Neural crest cell (in vitro differentiated cells): ENCODE measurements around the gene WASF2. TPM values are rescaled to one million over a fixed set of nuclear protein-coding genes. Genes with fewer than 3 reads are reported as not detected.

ENCODE experiments used
- DNase-seq: peaks from one replicate; pipeline ENCODE4 v3.0.0; 2021; ENCODE audit warnings: low read depth, mixed read lengths, low spot score
- H3K27ac Mint-ChIP-seq: one replicate; pipeline ENCODE4 v1.8.0; 2021; ENCODE audit warnings: mild to moderate bottlenecking, mixed read lengths; ENCODE audit not compliant: unreplicated experiment
- H3K27me3 Mint-ChIP-seq: 2 replicates; pipeline ENCODE4 v1.8.0; 2021; ENCODE audit warnings: low read depth, mild to moderate bottlenecking, mixed read lengths
- H3K36me3 Mint-ChIP-seq: 2 replicates; pipeline ENCODE4 v1.8.0; 2021; ENCODE audit warnings: low read depth, mild to moderate bottlenecking, mixed read lengths
- H3K4me1 Mint-ChIP-seq: 2 replicates; pipeline ENCODE4 v1.8.0; 2021; ENCODE audit warnings: mixed read lengths
- H3K4me3 Mint-ChIP-seq: one replicate; pipeline ENCODE4 v1.8.0; 2021; ENCODE audit warnings: mild to moderate bottlenecking, mixed read lengths
- H3K9me3 Mint-ChIP-seq: 2 replicates; pipeline ENCODE4 v1.8.0; 2021; ENCODE audit warnings: mixed read lengths
- CTCF ChIP-seq: fragments of 200-600 bp; sonication (generic); conservative IDR thresholded peaks from 2 replicates; pipeline ENCODE4 v1.5.0; 2021; ENCODE audit warnings: antibody characterized with exemption, mild to moderate bottlenecking
- total RNA-seq: library from RNA; stranded (reverse); gene quantifications from 2 replicates; pipeline ENCODE4 v1.2.1, GENCODE V29; 2021

The WASF2 gene
- total RNA-seq, 1 donor from 2014 or later, result 81.9 TPM

GRCh38 chr1:27448982-27449381, 41.0 kb downstream of the WASF2 start:
- Mint-ChIP-seq H3K4me1 (peaks cover 36% of the 10 kb centered on the region), H3K36me3 (no peaks in the 10 kb centered on the region), H3K27ac (no peak overlapping the region), H3K27me3 (peaks cover 50% of the 10 kb centered on the region), H3K9me3 (no peaks in the 10 kb centered on the region), H3K4me3 (no peak overlapping the region)
- no peak for TF ChIP-seq CTCF
- DNase-seq, result no peak

DNA sequence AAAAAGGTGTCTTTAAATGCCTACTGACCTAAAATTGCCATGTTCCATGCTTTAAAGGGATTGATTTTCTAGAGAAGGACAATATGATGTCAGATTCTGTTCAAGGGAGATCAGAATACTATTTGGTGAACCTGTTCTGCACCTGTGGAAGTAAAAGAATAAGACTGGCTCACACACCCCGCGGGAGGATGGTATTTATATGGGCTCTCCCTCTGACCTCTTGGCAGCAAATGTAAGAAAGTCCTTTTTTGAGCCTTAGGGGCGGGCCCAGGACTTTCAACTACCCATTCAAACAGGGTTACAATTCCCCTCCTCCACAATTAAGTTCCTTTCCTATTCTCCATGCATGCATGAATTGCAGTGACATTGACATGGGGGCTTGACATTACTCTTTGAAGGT, 42.1 kb downstream of the WASF2 start:
- H3K4me1 Mint-ChIP-seq, result peaks cover 36% of the 10 kb centered on the region
- no peaks in the 10 kb centered on the region for H3K36me3 Mint-ChIP-seq
- DNase-seq, result no peak
- H3K4me3 Mint-ChIP-seq, result no peak overlapping the region
- no peak overlapping the region for H3K27ac Mint-ChIP-seq
- H3K27me3 Mint-ChIP-seq, result peaks cover 51% of the 10 kb centered on the region
- TF ChIP-seq CTCF, result no peak
- H3K9me3 Mint-ChIP-seq, result no peaks in the 10 kb centered on the region

GRCh38 chr1:27447399-27447798, 42.6 kb downstream of the WASF2 start:
- no peak for TF ChIP-seq CTCF
- peaks cover 51% of the 10 kb centered on the region for H3K27me3 Mint-ChIP-seq
- H3K36me3 Mint-ChIP-seq, result no peaks in the 10 kb centered on the region
- no peak overlapping the region for H3K27ac Mint-ChIP-seq
- no peak overlapping the region for H3K4me3 Mint-ChIP-seq
- peaks cover 36% of the 10 kb centered on the region for H3K4me1 Mint-ChIP-seq
- H3K9me3 Mint-ChIP-seq, result no peaks in the 10 kb centered on the region
- DNase-seq, result no peak

- H3K9me3 Mint-ChIP-seq, result no peaks in the 10 kb centered on the region
- H3K4me3 Mint-ChIP-seq, result no peak overlapping the region
- no peak overlapping the region for H3K27ac Mint-ChIP-seq
- H3K27me3 Mint-ChIP-seq, result peaks cover 51% of the 10 kb centered on the region
- no peak for DNase-seq
- TF ChIP-seq CTCF, result no peak
- no peaks in the 10 kb centered on the region for H3K36me3 Mint-ChIP-seq
- H3K4me1 Mint-ChIP-seq, result peaks cover 32% of the 10 kb centered on the region
Observed at GRCh38 chr1:27446496-27447020, 43.4 kb downstream of the WASF2 start.

DNA sequence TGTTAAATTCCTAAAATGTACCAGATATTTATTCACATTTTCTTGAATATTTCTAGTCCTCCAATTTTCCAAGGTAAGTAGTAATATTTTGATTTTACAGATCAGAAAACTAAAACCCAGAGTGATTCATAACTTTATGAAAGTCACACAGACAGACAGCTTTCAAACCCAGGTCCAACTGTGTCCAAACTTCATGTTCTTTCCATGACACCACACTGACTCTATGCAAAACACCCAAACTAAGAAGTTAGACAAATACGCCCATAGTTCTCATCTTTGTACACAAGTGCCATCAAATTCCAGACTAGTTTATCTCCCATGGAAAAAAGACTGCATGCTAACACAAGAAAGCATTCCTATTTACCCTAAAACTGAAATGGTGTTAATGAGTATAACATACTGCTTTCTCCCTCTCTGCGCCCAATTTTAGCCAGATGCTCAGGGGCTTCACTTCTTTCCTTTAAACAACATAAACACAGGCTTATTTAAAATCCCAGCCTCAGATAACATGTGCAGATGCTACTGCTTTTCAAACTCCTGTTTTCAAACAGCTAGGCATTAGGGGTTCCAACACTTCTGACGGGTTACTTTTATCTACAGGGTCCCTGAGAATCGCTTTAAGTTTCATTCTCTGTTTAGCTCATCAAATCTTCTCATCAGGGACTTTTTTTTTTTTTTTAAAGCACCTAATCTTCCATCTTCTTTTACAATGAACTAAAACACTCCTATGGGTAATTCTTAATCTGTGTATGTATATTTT, 44.6 kb downstream of the WASF2 start:
- no peaks in the 10 kb centered on the region for H3K9me3 Mint-ChIP-seq
- DNase-seq, result no peak
- H3K36me3 Mint-ChIP-seq, result no peaks in the 10 kb centered on the region
- no peak for TF ChIP-seq CTCF
- H3K27ac Mint-ChIP-seq, result no peak overlapping the region
- H3K27me3 Mint-ChIP-seq, result peaks cover 41% of the 10 kb centered on the region
- no peak overlapping the region for H3K4me3 Mint-ChIP-seq
- H3K4me1 Mint-ChIP-seq, result peaks cover 26% of the 10 kb centered on the region
